Measurements from ENCODE around the gene NPIPA3. TPM values are rescaled to one million over a fixed set of nuclear protein-coding genes. Genes with fewer than 3 reads are reported as not detected.
"Not testable (repeated sequence)": the region's sequence is repeated elsewhere in the genome, so short reads cannot be mapped to it uniquely, and the experiment has no call there.

Gene NPIPA3
- total RNA-seq: 1 to 10 TPM in 1 of 4 donors, under 1 TPM in 1, not detected in 2; 0.38 to 1.4 TPM

DNA sequence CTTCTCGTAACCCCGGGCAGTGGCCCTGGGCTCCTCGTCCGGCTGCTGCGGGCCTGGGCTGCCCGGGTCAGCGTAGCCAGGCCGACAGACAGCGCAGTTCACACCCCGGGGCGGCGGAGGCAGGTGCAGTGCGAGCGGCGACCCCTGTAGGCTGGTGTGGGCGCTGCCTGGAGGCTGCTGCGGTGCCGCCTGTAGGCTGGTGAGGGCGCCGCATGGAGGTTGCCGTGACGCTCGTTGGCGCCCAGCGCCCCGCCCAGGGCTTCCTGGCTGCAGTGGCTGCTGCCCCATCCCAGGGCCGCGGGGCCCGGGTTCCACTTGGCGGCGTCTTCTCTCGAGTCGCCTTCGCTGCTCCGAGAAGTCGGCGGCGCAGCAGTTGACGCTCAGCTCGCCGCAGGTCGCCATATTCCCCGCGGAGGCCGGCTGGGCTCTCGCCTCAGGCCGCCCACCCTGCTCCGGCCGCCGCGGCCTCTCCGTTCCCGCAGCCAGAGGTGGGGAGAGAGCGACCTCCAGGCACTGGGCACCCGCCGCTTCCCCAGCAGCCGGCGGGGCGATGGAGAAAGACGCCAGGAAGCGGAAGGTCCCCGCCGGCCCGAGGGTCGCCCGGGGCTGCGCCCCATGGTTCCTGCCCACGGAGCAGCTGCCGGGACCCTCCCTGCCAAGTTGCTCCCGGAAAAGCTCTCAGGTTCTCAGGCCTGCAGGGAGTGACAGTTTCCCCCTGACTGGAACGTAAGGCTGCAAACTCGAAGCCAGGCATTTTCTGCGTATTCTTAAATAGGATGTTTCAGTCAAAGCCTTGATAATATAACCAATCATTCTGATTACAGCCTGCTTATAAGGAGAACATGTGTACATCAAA lies at the start of gene NPIPA3:
NPIPA3 (plus strand) TSS at position 256 of the 856 bp plus-strand sequence. CDS start 5,533 bp downstream, outside the sequence.
- H3K36me3 ChIP-seq; DNase-seq; intact Hi-C loops (cut with DNase I; ENCODE audit: low total_unique reads); H3K27ac ChIP-seq; H3K9me3 ChIP-seq; H3K27me3 ChIP-seq; in situ Hi-C loops (cut with MboI; ENCODE audit: low sequenced_read_pairs in 4 of 4); H3K4me1 ChIP-seq; H3K4me3 ChIP-seq: not testable (repeated sequence)
- peak; percentile 82 to 85 for ATAC-seq

DNA sequence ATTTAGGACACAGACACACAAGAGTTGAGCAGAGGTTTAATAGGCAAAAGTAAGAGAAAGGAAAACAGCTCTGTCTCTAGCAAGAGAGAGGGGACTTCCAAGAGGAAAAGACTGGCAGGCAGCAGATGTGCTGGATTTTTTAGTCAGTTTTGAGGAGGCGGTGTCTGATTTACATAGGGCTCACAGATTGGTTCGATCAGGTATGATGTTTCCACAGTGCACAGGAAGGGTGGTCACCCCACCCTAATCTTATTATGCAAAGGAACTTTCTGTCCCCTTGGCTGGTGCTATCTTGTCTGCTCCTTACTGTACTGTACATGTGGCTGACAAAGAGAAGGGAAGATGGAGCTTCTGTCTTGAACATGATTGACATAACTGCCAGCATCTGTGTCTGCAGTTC lies 45.1 kb upstream of the NPIPA3 start:
- in situ Hi-C loops (cut with MboI; ENCODE audit: low sequenced_read_pairs in 4 of 4) (no loop called here), intact Hi-C loops (cut with DNase I; ENCODE audit: low total_unique reads) (no loop called here)
- TF ChIP-seq, protein P1, sequence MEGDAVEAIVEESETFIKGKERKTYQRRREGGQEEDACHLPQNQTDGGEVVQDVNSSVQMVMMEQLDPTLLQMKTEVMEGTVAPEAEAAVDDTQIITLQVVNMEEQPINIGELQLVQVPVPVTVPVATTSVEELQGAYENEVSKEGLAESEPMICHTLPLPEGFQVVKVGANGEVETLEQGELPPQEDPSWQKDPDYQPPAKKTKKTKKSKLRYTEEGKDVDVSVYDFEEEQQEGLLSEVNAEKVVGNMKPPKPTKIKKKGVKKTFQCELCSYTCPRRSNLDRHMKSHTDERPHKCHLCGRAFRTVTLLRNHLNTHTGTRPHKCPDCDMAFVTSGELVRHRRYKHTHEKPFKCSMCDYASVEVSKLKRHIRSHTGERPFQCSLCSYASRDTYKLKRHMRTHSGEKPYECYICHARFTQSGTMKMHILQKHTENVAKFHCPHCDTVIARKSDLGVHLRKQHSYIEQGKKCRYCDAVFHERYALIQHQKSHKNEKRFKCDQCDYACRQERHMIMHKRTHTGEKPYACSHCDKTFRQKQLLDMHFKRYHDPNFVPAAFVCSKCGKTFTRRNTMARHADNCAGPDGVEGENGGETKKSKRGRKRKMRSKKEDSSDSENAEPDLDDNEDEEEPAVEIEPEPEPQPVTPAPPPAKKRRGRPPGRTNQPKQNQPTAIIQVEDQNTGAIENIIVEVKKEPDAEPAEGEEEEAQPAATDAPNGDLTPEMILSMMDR (IDR thresholded peaks at IDR 0.05 in 4 of 5, conservative IDR thresholded peaks at IDR 0.05 in 1 of 5): no peak
- no peak for TF ChIP-seq POLR2A (IDR thresholded peaks at IDR 0.05)
- no peak for DNase-seq
- H3K9me3 ChIP-seq: no peaks in the 10 kb centered on the region
- H3K4me1 ChIP-seq: peaks cover 0 to 3% of the 10 kb centered on the region in 2 donors
- H3K36me3 ChIP-seq: peaks cover 10 to 93% of the 10 kb centered on the region in 2 donors
- no peak overlapping the region for H3K4me3 ChIP-seq
- no peaks in the 10 kb centered on the region for H3K27me3 ChIP-seq
- peak overlapping the region in 1 of 4 donors; percentile 31 for H3K27ac ChIP-seq
- no peak for ATAC-seq

DNA sequence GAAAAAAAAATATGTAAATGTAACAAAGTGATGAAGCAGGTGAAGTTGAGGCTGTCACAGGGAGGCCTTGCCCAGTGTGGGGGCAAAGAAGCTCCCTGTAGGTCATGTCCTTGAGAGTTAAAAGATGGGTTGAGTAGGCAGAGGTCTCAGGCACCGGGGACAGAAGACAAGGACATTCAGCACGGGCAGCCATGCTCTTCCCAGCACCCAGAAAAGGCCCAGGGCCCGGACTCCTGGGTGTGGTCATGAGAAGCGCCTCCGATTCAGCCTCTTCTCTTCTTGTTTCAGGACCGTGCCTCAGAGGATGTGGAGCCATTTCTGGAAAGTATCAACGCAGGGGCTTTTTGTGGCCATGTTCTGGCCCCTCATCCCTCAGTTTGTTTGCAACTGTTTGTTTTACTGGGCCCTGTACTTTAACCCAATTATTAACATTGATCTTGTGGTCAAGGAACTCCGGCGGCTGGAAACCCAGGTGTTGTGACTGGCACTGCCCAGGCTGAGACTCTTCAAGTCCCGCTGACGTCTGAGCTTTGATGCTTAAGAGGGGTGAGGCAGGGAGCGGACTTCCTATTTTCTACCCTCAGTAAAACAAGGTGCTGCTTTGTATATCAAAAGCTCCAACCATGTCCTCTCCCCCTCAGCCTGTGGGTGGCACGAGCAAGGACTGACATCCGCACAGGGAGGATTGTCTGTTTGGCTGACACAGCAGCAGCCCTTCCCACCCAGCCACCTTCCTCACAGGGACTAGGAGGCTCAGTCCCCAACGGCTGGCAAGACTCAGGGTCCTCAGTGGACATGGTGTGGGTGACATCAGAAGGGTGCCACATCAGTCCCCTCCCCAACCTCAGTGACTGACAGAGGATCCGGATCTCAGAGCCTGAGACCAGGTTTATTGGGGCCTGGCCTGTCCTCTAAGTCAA lies 35.6 kb upstream of the NPIPA3 start:
- no peak for TF ChIP-seq POLR2A (IDR thresholded peaks at IDR 0.05)
- TF ChIP-seq, protein P1 (IDR thresholded peaks at IDR 0.05 in 4 of 5, conservative IDR thresholded peaks at IDR 0.05 in 1 of 5): no peak
- H3K27me3 ChIP-seq: no peaks in the 10 kb centered on the region
- no peak overlapping the region for H3K27ac ChIP-seq
- ATAC-seq (no peak), DNase-seq (no peak)
- H3K9me3 ChIP-seq: no peaks in the 10 kb centered on the region
- H3K36me3 ChIP-seq: peaks cover 0 to 57% of the 10 kb centered on the region in 2 donors
- H3K4me1 ChIP-seq: peaks cover 0 to 6% of the 10 kb centered on the region in 2 donors
- H3K4me3 ChIP-seq: no peak overlapping the region
- intact Hi-C loops (cut with DNase I; ENCODE audit: low total_unique reads) (no loop called here), in situ Hi-C loops (cut with MboI; ENCODE audit: low sequenced_read_pairs in 4 of 4) (no loop called here)

DNA sequence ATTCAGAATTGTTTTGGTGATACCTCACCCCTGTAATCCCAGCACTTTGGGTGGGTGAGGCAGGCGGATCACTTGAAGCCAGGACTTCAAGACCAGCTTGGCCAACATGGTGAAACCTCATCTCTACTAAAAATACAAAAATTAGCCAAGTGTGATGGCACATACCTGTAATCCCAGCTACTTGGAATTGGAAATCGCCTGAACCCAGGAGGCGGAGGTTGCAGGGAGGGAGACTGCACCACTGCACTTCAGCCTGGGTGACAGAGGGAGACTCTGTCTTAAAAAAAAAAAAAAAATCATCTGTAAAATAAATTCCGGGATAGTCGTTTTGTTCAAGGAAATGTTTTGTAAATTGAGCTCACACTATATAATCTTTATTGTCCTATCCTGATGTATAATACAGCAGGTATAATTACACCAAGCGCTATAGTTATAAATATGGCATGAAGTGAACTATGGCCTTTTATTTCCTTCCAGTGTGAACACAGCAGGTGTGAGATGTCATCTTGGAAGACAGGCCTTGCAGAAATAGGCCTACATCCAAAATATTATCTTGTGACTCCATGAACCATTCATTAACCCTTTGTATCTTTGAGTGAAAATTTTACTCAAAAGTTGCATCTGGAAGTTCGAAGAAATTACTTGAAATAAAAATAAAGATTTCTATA lies 34.5 kb upstream of the NPIPA3 start:
- DNase-seq: no peak
- peaks cover 0 to 6% of the 10 kb centered on the region in 2 donors for H3K4me1 ChIP-seq
- in situ Hi-C loops (cut with MboI; ENCODE audit: low sequenced_read_pairs in 4 of 4) (no loop called here), intact Hi-C loops (cut with DNase I; ENCODE audit: low total_unique reads) (no loop called here)
- no peak overlapping the region for H3K27ac ChIP-seq
- no peak for TF ChIP-seq POLR2A (IDR thresholded peaks at IDR 0.05)
- TF ChIP-seq, protein P1 (IDR thresholded peaks at IDR 0.05 in 4 of 5, conservative IDR thresholded peaks at IDR 0.05 in 1 of 5): no peak
- no peaks in the 10 kb centered on the region for H3K27me3 ChIP-seq
- no peak overlapping the region for H3K4me3 ChIP-seq
- H3K36me3 ChIP-seq: peaks cover 0 to 46% of the 10 kb centered on the region in 2 donors
- no peaks in the 10 kb centered on the region for H3K9me3 ChIP-seq
- no peak for ATAC-seq

Measured in gastrocnemius medialis (tissue), 4 donors.